Measurements from ENCODE around the gene SDK1. TPM values are rescaled to one million over a fixed set of nuclear protein-coding genes. Genes with fewer than 3 reads are reported as not detected.

Gene SDK1
- total and polyA plus RNA-seq, 10 of the 15 experiments (the other 5 are each of a cell fraction or from before 2014, with no cell fraction given) = 0.14 to 0.33 TPM; not detected in 8

- no peak for TF ChIP-seq E2F8 (IDR thresholded peaks at IDR 0.05; ENCODE audit: low read depth, partially characterized antibody)
- no peak for TF ChIP-seq ZBTB33 (IDR thresholded peaks at IDR 0.05)
- TF ChIP-seq KLF5 (IDR thresholded peaks at IDR 0.05; ENCODE audit: partially characterized antibody) = no peak
- TF ChIP-seq NFYB (IDR thresholded peaks at IDR 0.05; ENCODE audit: insufficient read depth, low read depth, low read length) = no peak
Observed at GRCh38 chr7:4067874-4068273, 766.8 kb downstream of the SDK1 start (continued).

- RAD21 ChIA-PET (ENCODE audit: unreplicated experiment) = no interaction called here
- WGBS (ENCODE audit: insufficient coverage, insufficient replicate concordance, low lambda C conversion rate, missing lambda C conversion rate) = 26% methylated on average over 5 of the region's 7 CpGs
- CTCF ChIA-PET = no interaction called here
- H3K4me1 ChIP-seq (ENCODE audit: control insufficient read depth, insufficient read depth, low read length) = no peaks in the 10 kb centered on the region
- no peaks in the 10 kb centered on the region for H4K20me1 ChIP-seq (ENCODE audit: control insufficient read depth, insufficient read depth)
- in situ Hi-C loops (cut with MboI) (no loop called here), intact Hi-C loops (cut with micrococcal nuclease; ENCODE audit: unreplicated experiment) (no loop called here)
- H3K9ac ChIP-seq (ENCODE audit: control insufficient read depth, insufficient read depth, low read length) = no peak overlapping the region
- H3K79me2 ChIP-seq (ENCODE audit: control insufficient read depth, insufficient read depth, low read length) = no peaks in the 10 kb centered on the region
- no peaks in the 10 kb centered on the region for H3K27me3 ChIP-seq (replicated peaks in 1 of 2; ENCODE audit: control insufficient read depth in 2 of 2, insufficient read depth in 2 of 2, low read length in 1 of 2)
- H2AFZ ChIP-seq (ENCODE audit: control insufficient read depth, low read depth, low read length) = no peak overlapping the region
- no peaks in the 10 kb centered on the region; the same call in 2 of the 3 replicates for H3K9me3 ChIP-seq (replicated peaks; ENCODE audit: control insufficient read depth, insufficient read depth, low read length)
- no peak overlapping the region for H3K27ac ChIP-seq (ENCODE audit: control insufficient read depth, insufficient read depth)
- no peaks in the 10 kb centered on the region for H3K36me3 ChIP-seq (ENCODE audit: control insufficient read depth in 2 of 2, insufficient read depth in 2 of 2, low read length in 1 of 2)
- H3K4me3 ChIP-seq = no peak overlapping the region
- no TSS peak for BruUV-seq (replicated peaks)
- FAIRE-seq = no peak
- ATAC-seq = no peak
- POLR2A ChIA-PET = no interaction called here
- SMC1A ChIA-PET (ENCODE audit: uncharacterized antibody, unreplicated experiment) = no interaction called here
- no peak for DNase-seq (ENCODE audit: low read depth, low spot score)
- H3K4me2 ChIP-seq (ENCODE audit: control insufficient read depth, insufficient read depth) = no peak overlapping the region
- TF ChIP-seq POLR2AphosphoS2 (IDR thresholded peaks at IDR 0.05; ENCODE audit: low read depth, low read length) (no peak), TCF7 (IDR thresholded peaks at IDR 0.05; ENCODE audit: borderline replicate concordance) (no peak), CTCF (IDR thresholded peaks at IDR 0.05 in 2 of 3, conservative IDR thresholded peaks at IDR 0.05 in 1 of 3; ENCODE audit: control insufficient read depth in 2 of 3, extremely low read depth in 1 of 3, insufficient read depth in 1 of 3, low read depth in 3 of 3, low read length in 3 of 3) (no peak), E2F4 (IDR thresholded peaks at IDR 0.05; ENCODE audit: low read depth, low read length) (no peak), CBFB (IDR thresholded peaks at IDR 0.05; ENCODE audit: low read depth) (no peak), EED (IDR thresholded peaks at IDR 0.05; ENCODE audit: low read depth) (no peak), HDAC6 (IDR thresholded peaks at IDR 0.05; ENCODE audit: unreplicated experiment) (no peak), FOXK2 (IDR thresholded peaks at IDR 0.05) (no peak), RBBP5 (conservative IDR thresholded peaks at IDR 0.05) (no peak), MTA2 (IDR thresholded peaks at IDR 0.05; ENCODE audit: low read depth) (no peak), FOS (IDR thresholded peaks at IDR 0.05; ENCODE audit: borderline replicate concordance, extremely low read depth, insufficient read length) (no peak), CBX3 (IDR thresholded peaks at IDR 0.05; ENCODE audit: borderline replicate concordance, low read depth) (no peak), RAD51 (IDR thresholded peaks at IDR 0.05) (no peak), ZNF24 (IDR thresholded peaks at IDR 0.05) (no peak)
Observed at GRCh38 chr7:4068286-4068685, 767.2 kb downstream of the SDK1 start.

Data from GM12878 (cell line).